GM18517 (cell line): ENCODE results near the gene HIVEP3.

ENCODE experiments used
- ATAC-seq: cut with Tn5 transposase; IDR thresholded peaks from one replicate; pipeline ENCODE4 v1.9.1; 2021; ENCODE audit warnings: mild to moderate bottlenecking, moderate library complexity; ENCODE audit not compliant: unreplicated experiment

HIVEP3 gene

DNA sequence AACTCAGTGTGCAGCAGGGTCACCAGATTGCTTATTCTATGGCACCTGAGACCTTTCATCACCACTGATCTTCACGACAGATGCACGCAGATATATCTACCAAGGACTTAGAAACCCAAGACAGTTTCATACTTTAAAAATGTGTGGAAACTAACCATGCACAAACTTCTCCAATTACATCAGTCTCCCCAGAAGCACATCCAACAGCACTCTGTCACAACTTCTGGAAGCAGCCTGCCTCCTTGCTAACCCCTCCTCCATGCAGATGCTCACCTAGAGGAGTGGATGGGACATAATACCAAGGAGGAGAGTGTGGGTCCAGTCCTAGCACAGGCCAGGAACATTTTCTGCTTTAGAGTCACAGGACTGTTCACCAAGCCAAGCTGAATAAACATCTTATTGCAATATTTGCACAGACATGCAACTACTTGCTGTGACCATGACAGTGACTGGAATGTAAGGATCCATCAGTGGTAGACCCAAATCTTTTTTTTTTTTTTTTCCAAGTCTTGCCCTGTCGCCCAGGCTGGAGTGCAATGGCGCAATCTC, 69.4 kb downstream of the HIVEP3 start:
- ATAC-seq, result no peak

DNA sequence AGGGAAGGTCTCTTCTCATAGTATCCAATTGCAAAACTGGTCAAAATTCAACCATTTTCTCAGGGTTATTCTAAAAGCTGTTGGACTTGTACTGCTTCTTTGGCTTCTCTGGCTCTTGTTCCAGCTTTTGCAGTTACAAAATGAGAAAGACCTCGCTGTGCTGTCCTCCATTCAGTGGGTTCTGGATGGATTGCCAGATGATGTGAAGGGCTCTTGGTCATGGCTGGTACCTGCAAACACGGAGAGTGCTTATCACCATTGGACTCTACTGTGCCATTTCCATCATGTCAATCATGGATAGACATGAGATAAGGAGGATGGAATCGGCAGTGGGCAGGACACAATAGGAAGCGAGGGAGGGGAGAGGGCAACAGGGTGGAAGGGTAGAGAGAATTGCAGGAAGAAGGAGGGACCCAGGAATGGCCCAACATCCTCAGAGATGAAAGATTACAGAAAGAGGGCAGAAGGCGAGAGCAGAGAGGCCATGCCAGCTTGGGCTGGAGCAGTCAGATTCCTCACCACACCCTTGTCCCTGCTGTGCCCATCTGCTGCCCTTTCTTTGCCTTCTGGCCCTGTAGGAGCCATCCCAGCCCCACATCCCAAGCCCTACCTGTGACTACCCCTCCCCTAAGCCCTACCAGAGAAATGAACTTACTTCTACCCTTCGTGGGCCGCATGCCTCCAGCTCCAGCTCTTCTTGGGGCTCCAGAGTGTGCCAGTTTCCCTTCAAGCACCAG, 70.3 kb downstream of the HIVEP3 start:
- no peak for ATAC-seq

DNA sequence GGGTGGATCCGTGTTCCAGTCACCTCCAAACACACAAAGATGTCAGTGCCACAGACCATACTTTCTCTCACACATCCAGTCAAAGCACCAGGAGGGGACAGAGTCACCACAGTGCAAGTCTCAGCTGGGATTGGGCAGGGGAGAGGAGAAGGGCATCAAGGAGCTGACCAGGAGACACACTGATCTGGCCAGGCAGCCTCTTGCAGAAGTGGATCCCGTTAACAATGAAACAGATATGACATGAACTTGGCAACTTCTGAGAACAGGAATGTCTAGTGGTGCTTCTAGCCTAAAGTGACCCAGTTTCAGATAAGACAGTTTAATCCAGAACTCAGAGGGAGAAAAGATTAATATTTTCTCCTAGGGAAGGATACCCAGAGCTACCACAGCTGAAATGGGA, 71.0 kb downstream of the HIVEP3 start:
- no peak for ATAC-seq

DNA sequence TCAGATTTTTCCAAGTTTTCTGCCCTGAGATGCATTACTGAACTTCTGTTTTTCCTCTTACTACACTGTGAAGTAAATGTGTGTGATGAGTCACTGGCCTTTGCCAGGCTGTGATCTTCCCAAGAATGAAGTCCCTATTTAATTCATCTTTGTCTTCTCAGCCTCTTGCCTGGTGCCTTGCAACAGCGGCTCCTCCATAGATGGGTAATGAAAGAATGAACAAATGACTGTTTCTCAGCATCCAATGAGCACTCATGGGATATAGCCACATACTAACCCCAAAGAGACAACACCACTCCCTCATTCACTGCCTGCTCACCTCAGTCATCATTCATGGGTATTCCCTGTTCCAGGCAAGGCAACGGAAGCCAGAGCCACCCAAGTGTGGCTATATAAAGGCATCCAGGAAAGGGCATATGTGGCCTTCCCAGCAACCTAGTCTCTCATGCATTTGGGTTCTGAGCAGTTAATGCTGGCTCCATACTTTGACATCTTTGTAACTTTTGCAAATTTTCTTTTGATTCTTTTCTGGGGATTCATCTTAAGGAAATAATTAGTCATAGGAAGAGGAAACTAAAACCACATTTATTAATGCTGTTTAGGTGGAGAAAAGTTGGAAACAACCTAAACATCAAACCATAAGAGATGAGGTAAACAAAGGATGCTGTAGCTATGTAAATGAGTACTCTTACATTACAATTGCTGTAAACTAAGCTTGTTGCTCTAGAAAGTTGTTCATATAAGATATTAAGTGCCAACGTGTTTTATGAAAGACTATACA, 71.9 kb downstream of the HIVEP3 start:
- ATAC-seq, result no peak

DNA sequence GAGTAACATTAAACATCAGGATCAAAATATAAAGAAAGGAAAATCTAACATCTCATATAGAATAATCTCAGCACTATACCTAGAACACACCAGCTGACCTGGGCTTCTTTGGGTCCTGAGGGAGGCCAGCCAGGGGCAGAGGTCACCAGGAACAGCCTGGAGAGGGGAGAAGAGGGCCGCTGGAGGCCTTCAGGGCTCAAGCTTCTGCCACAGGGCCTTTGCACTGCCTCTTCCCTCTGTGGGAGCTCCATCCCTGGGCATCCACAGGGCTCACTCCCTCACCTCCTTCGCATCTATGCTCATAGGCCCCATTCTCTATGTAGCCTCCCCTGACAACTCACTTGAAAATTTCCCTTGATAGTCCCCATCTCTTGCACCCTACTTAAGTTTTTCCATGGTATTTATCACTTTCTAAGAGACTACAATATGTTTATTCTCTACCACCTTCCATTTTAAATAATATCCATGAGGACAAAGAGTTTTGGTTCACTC, 73.9 kb downstream of the HIVEP3 start:
- no peak for ATAC-seq

DNA sequence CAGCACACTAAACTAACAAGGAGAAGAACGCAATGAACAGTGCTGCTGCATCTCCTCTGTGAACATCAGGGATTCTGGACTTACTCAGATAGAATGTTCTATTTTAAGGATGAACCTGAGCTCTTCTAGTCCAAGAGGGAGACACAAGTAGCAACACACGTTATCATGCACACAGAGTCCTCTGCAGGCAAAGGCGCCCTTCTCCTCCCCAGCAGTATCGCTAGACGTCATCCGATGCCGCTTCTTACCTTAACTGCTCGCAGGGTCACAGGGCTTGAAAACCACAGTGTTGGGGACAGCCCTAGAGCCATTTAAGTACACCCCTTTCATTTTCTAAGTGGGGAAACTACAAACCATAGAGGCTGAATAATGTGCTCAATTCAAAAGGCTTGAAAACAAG, 74.5 kb downstream of the HIVEP3 start:
- no peak for ATAC-seq

DNA sequence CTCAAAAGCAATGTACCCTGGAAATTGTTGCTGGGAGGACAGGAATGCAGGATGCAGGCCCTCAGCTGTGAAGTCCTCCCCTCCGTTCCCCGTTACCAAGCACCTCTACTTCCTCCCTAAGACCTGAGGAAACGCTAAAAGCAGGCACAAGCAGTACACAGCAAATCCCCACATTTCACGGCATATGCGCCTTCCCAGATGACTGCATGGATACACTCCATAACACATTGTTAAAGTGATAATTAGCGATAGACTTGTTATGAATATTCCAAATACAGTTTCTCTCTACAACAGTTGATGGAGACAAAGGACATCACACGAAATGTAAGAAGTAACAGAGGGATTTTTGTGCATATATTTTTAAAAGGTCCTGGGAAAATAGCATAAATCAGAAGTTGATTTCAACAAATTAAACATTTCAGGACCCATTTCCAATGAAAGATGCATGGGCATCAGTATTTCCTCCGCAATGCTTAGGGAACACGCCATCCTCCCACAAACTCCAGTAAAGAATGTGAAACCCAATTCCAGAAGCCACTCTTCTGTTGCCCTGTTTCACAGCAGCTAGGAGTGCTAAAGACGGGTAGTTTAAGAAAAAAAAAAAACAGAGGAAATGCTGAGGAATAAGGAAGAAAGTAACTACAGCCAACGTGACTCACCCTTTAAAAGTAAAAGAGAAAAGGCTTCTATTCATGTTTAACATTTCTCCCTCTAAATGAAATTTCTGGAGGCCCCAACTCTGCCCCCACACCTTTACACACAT, 75.5 kb downstream of the HIVEP3 start:
- no peak for ATAC-seq

DNA sequence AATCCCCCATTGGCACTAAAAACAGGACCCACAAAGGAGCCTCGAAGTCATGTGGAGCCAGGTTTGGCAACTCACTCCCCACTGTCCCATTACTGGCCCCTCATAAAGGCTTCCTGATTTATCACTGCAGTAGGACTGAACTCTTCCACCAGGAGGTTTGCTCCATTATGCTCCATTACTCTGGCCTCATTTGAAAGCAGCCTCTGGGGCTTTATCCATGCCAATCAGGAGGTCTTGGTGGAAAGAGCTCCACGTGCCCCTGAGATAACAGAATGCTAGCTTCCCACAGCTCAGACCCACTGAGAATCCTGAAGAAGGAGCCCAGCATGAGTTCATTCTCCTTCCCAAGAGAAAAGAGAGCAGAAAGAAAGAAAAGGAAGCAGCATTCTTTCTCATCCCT, 76.4 kb downstream of the HIVEP3 start:
- no peak for ATAC-seq

DNA sequence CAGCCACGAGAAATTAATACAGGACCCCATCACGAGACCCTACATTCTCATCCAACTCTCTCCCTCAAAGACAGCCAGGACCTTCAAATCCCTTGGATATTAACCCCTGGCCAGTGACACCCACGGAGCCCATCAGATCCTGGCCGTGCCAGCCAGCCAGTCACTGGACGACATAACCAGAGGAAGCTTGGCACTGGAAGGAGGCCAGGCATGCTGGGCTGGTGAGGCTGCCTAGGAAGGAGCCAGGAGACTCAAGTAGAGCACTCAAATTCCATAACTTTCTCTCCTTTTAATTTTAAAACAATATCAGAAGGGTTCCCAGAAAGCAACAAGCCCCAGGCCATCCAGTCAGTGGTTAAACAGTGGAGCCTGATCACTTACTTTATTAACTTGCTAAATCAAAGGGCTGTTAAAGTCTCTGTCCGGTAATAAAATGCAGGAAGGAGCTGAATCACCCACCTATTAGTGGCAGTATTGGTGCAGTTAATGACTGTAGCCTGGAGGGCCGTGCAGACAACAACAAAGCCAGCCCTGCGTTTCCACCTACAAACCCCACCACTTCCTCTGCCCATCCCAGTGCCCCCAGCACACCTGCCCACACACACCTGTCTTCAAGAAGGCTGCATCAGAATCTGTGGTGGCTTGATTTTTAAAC, 78.0 kb downstream of the HIVEP3 start:
- ATAC-seq, result no peak

DNA sequence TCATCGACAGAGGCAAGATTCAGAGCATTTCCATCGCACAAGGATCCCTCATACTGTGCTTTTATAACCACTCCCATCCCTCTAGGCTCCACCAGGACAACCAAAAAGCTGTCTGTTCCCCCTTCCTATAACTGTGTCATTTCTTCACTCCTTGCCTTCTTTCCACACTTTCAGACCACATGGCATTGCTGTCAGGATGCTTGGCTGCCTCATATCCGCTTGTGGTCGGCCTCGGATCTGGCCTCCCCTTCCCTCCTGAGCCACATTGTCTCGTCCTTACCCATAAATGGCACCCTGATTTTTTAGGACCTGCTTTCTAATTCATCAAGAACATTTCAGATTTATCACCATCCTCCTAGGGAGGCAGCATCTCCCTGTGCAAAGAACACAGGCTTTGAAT, 80.5 kb downstream of the HIVEP3 start:
- ATAC-seq, result no peak

DNA sequence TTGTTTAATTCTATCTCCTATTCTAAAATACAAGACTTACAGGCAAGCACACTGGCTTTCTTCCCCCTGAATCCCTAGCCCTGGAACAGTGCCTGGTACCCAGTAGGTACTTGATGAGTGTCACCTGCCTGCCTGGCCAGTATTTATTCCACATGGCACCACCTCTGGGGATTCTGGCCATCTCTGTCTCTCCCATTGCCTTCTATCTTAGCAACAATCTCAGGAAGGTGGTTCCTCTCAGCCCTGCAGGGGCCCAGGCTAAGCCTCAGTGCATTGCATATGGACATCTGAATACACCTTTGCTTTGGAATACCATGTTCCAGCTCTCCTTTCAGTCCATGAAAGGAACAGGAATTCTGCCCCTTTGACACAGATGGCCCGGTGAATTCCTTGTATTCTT, 81.0 kb downstream of the HIVEP3 start:
- no peak for ATAC-seq

DNA sequence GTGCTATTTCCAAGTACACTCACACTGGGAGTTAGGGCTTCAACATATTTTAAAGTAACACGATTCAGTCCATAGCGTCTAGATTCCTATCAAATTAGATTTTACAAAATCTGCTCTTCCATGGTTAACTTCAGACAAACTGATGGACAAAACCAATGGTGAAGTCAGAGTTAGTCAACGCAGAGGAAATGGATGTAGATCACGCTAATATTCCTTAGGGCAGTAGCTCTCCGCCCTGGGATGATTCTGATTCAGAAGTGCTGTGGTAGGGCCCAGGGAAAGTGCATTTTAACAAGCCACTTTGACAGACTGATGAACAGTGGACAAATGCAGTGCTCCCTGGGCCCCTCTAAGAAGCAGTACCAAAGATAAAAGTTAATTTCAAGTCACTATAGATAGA, 83.2 kb downstream of the HIVEP3 start:
- no peak for ATAC-seq

DNA sequence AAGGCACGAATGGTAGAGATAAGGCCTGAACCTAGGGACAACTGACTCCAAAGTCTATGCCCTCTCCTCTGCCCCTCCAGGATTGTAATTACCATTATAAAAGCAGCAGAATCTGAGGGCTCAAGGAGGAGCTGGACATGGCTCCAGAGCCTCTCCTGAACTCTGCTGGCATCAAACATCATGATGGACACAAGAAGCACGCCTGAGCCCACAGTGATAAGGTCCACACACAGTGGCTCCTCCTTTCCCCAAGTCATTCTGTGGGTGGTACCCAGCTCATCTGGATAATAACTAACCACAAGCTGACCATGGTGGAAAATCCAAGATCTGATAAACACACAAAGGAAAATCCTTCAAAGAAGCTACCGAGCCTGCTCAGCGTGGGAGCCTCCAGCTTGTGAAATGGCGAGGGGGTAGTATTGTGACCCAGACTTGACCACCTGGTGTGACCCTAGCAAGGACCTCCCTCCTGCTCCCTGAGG, 85.2 kb downstream of the HIVEP3 start:
- no peak for ATAC-seq

DNA sequence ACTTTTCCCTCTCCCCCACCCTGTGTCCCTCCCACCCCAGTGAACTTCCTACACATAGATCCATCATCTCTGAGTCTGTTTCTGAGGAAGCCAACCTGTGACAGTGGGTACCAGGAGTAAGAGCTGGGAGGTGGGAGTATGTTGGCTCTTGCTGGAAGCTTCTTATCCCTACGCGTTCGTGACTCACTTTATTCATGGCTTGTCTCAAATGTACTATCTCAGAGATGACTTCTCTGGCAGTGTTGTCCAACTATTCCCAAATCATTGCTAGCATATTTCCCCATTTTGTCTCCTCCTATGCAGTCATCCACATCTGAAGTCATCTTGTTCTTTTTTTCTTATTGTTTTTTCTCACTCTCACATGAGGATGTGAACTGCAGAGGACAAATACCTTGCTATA, 88.0 kb downstream of the HIVEP3 start:
- no peak for ATAC-seq

DNA sequence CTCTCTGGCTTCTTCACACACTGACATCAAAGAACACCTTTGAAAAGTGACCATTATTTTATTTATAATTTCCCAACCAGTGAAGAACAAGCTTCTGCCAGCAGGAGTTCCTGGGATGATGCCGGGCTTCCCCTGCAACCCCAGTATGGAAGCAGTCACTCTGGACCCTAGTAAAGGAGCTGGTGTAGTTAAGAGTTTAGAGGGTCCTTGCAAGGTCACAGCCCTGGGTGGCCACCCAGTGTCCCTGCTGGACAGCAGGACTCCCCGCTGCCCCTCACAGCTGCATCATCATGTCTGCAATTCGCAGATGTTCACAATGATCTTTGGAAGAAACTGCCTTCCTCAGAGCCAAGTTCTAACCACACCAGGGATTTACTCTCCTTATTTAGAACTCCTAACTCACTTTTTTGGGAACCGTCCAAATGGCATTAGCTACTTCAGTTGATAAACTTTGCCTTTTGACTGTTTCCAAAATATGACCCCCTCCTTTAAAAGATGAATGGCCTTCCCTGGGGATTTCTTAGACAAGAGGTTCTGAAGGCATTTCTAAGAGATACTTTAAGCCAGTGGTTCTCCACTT, 90.6 kb downstream of the HIVEP3 start:
- ATAC-seq, result no peak

DNA sequence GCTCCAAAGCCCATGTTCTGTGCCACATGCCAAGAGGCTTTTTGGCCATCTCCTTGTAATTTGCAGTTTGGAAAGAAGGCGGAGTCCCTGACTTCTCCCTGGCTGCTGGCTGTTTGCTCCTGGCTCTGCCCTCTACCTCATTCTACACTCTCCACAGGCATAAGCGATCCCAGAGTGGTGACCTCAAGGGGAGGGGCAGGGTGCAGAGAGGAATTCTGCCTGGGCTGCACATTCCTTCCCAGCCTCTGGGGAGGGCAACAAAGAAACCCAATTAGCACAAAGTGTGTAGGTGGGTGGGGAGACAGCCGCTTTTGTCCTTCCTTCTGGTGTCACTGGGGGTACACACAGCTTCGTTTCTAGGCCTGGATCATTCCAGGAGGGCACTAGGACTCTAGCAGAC, 95.3 kb downstream of the HIVEP3 start:
- no peak for ATAC-seq

DNA sequence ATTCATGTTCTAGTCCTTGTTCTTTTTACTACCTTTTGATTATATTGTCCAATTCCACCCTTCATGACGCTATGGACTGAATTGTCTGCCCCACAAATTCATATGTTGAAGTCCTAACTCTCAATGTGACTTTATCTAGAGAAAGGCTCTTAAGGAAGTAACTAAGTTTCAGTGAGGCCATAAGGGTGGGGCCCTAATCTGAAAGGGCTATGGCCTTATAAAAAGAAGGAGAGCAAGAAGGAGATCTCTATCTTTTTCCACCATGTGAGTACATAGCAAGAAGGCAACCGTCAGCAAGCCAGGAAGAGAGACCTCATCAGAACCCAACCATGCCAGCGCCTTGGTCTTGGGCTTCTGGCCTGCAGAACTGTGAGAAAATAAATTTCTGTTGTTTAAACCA, 95.9 kb downstream of the HIVEP3 start:
- no peak for ATAC-seq

DNA sequence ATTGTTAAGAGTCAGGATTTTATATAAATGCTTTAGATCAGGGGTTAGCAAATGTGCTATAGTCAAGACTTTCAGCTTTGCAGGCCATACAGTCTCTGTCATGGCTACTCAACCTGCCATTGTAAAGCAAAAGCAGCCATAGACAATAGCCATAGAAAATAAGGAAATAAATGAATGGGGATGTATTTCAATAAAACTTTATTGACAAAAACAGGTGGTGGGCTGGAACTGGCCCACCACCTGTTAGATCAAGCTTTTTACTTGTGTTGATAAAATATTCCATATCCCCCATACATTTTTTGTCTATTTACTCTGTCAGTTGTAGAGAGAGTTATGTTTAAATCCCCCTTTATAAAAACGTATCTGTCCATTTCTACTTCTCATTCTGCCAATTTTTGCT, 98.9 kb downstream of the HIVEP3 start:
- ATAC-seq, result no peak

DNA sequence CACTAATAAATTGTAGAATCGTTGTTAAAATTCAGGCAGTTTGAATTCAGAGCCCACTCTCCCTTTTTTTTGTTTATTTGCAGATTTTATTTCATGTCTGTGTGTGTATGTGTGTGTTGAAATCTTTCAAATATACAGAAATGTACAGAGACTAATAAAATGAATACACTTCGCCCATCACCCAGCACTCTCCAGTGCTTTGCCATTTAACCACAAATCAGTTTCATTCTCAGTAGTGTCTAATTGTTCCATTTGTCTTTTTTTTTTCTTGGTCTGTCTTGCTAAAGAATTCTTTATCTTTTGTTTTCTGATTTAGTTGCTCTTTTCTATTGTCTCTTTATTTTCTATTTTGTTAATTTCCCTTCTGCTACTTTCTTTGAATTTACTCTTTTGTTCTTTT, 99.7 kb downstream of the HIVEP3 start:
- no peak for ATAC-seq

DNA sequence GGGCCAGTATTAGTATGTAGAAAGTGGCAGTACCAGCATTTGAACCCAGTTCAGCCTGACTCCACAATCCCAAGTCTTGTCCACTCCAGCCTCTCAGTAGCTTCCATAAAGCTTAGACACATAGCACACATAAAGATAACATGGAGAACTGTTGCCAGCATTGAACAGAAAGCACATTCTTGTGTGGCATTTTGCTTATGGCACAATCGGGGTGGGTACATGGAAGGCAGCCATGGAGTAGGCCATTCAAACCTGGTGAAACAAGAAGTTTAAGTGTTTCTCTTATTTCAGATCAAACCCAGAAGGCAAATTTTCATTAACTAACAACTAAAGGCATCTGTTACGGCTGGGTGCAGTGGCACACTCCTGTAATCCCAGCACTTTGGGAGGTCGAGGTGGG, 102.7 kb downstream of the HIVEP3 start:
- no peak for ATAC-seq
